ENCODE measurements around the gene TMEM163.
"Not testable (repeated sequence)": the region's sequence is repeated elsewhere in the genome, so short reads cannot be mapped to it uniquely, and the experiment has no call there.

Gene TMEM163

DNA sequence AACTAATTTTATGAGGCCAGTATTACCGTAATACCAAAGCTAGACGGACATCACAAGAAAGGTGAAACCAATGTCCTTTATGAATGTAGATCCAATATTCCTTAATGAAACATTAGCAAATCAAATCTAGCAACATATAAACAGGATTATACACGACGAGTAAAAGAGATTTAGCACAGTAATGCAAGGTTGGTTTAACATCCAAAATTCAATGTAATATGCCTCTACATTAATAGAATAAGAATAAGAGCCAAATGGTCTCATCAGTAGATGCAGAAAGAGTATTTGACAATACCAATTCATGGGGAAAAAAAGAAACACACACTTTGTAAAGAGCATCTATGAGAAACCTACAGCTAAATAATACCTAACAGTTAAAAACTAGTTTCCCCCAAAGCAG, 99.5 kb downstream of the TMEM163 start:
- no peak for DNase-seq (ENCODE audit: low spot score)

DNA sequence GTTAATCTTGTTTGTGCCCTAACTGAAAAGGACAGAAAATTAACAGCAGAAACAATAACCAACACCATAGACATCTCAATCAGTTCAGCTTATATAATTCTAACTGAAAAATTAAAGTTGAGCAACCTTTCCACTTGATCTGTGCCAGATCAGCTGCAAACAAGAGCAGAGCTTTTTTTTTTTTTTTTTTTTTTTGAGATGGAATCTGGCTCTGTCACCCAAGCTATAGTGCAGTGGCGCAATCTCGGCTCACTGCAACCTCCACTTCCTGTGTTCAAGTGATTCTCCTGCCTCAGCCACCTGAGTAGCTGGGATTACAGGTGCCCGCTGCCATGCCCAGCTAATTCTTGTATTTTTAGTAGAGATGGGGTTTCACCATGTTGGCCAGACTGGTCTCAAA, 103.3 kb downstream of the TMEM163 start:
- DNase-seq (ENCODE audit: low spot score), result not testable (repeated sequence)

DNA sequence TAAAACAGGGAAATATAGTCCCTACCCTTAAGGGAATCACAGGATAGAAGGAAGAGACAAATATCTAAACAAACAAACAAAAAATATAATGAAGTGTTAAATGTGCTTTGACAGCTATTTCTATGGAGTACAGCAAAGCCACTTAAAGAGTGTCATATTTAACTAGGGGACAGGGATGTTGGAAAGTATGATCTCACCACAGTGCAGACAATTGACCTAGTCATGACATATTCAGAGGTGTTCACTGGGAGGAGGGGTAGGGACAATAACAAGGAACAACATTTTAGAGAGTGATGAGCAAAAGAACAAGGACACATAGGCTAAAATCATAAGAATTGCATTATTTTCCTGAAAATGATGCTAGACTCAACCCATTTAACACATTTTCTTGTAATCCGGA, 107.5 kb downstream of the TMEM163 start:
- DNase-seq (ENCODE audit: low spot score), result no peak

DNA sequence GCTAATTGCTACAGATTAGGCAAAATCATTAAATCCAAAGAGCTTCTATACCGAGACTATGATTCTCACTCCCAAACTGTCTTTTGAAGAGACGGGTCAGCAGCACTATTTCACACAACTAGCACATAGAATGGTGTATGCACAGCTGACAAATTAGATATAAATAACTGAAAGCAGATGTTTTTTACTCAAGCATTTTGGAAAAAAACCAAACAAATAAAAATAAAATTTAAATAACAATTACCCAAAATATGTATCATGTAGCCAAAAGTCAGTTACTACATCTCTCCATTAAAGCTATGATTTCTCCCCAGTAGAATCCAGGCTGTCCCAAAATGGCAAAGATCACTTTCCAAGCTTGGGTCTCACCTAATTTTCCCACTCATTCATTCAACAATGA, 107.9 kb downstream of the TMEM163 start:
- no peak for DNase-seq (ENCODE audit: low spot score)

DNA sequence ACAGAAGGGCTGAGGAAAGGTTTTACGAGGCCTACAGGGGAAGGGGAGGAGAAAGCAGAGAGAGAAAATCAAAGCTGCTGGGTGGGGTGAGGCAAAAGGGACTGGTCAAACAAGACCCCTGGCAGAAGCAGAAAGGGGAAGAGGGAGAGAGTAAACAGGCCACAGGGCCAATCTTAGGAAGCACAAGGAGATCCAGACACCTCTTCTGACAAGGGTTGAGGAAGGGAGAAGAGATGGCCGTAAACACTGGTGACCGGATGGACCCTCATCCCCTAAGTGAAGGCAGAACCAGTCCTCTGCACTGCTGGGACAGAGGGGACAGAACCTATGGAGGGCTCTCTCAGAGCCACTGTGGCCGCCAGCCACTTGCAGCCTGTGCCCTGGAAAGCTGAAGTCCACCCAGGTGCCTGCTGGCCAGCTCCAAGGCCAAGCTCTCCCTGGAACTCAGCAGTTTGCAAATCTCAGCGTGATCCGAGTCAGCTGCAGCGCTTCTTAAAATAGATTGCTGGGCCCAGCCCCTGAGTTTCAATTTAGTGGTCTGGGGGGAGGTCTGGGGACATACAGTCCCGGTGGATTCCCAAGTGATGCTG, 108.8 kb downstream of the TMEM163 start:
- no peak for DNase-seq (ENCODE audit: low spot score)

DNA sequence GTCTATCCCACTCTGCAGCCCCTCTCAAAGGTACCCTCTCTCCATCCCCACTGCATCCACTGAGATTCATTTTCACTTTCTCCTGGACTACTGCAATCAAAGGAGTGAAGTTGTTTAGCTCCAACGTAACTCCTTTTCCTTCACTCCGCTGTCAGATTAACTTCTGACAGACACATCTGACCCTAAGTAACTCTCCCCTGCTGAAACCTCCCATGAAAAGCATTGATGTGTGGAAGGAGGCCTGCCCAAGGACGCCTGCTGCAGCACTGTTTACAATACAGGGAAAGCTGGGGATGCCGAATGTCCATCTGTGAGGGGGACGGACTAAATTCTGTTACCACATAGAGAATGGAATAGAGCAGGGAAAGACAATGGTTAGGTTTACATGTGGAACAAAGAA, 114.8 kb downstream of the TMEM163 start:
- DNase-seq (ENCODE audit: low spot score), result no peak

DNA sequence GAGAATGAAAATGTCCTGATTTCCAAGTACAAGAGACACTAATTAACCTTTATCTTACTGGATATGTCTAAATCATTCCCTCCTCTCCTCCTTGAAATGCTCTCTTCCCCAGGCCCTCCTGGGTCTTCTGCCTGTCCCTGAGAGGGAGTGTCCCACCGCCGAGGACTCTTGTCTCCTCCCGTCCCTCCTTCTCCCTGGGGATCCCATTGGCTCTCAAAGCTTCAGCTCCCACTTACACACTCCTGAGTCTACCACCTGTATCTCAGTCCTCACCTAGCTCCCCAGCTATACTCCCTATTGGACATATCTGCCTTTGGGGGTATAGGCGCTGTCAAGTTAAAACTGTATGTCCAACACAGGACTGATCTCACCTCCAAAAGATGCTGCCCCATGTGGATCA, 116.1 kb downstream of the TMEM163 start:
- DNase-seq (ENCODE audit: low spot score), result no peak

DNA sequence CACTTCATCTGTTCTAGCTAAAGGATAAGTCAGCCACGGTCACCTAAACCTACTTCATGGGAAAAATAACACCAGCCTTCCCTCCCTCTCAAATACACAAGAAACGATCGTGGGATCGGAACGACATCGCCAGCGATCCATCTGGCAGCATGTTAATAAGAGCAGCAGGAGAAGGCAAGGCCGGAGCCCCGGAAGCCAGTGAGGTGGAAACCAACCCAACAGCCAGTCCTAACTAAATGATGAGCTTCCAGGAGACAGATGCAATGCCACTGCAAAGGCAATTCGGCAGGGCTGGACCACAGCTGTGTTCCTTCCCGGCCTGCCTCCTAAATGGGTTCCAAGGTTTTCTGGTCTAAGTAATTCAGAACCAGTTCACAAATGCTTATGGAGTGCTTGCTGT, 117.5 kb downstream of the TMEM163 start:
- DNase-seq (ENCODE audit: low spot score), result no peak

DNA sequence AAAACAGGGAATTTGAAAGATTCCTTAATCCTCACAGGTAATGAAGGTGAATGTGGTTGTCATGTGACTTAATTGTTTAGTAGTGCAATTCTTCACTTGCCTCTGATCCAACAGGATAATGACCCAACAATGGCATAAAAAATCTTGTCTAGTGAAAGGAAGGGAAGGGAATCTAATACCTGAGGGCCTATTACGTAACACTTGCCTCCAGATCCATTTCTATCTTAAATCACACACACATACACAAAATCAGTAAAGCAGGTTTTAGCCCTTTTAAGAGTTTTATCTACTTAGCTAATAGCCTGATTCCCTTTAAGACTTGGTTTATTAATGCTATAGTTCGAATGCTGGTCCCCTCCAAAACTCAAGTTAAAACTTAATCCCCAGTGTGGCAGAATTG, 118.6 kb downstream of the TMEM163 start:
- DNase-seq (ENCODE audit: low spot score), result no peak

DNA sequence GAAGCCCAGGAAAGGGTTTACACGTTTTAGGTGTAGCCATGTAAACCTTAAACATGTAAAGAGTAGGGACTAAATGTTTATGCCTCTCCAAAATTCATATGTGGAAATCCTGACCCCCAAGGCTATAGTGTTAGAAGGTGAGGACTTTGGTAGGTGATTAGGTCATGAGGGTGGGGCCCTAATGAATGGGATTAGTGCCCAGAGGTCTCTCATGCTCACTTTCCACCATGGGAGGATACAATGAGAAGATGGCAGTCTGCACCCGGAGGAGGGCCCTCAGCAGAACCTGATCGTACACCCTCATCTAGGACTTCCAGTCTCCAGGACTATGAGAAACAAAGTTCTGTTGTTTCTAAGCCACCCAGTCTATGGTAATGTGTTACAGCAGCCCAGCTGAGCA, 119.6 kb downstream of the TMEM163 start:
- no peak for DNase-seq (ENCODE audit: low spot score)

DNA sequence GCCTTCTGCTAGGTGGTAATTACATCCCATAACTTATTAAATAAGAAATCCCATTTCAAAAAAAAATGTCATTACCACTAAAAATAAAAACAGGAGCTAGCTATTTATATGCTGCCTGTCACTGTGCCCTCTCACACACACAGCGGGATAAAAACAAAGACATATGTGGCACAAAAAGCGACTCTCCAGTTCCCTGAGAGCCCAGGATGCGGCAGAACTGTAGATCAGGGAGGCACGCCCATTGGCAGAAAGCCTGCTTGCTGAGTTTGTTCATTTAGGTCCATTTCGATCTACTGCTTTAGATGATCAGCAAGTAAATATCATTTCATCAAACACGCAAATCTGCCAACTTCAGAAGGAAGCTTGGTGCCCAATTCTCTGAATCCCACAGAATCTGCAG, 124.4 kb downstream of the TMEM163 start:
- DNase-seq (ENCODE audit: low spot score), result no peak

DNA sequence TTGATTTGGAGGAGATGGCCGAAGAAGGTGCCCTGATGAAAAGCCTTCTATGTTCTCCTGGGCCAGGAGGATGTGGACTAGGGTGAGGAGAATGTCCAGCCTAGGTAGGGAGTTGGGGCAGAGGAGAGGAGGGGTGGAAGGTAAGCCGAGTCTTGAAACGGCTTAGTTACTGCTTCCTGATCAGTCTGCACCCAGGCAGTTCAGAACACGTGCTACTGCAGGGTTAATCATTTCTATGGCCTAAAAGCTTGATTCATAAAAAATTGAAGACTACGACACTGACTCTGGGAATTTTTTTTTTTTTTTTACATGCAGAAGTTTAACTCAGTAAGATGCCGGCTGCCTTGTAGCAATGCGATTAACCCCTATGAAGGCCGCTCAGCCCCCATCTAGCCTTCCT, 125.3 kb downstream of the TMEM163 start:
- DNase-seq (ENCODE audit: low spot score), result no peak

DNA sequence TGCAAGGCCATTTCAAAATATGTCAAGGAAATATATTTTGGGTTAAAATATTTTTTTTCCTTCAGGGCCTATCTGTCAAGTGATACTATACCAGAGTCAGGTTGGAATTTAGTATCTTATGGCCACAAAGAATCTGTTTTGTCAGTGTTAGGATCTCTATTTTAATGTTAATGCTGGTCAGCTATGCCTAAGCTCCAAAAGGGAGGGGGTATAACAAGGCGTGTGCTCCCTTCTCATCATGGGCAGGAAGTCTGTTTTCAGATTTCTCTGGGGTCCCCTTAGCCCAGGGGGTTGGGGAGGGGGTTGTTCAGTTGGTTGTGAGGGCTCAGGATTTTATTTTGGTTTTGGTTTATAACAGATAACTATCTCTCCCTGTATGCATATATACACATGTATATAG, 126.4 kb downstream of the TMEM163 start:
- no peak for DNase-seq (ENCODE audit: low spot score)

DNA sequence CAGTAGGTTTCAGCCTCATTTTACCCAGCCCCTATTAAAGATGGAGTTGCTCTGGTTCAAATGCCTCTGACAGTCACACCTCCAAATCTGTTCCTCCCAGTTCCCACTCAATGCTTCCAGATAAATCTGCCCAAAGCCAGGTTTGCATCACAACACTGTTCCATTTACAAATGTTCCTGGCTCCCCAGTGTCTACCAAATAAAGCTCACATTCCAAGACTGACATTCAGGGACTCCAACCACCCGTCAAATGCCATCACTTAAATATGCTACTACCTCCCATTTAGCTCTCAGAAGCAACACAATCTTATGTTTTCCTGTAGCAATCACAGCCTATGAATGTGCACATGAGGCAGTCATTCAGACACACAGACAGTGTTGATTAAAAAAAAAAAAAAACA, 127.3 kb downstream of the TMEM163 start:
- no peak for DNase-seq (ENCODE audit: low spot score)

DNA sequence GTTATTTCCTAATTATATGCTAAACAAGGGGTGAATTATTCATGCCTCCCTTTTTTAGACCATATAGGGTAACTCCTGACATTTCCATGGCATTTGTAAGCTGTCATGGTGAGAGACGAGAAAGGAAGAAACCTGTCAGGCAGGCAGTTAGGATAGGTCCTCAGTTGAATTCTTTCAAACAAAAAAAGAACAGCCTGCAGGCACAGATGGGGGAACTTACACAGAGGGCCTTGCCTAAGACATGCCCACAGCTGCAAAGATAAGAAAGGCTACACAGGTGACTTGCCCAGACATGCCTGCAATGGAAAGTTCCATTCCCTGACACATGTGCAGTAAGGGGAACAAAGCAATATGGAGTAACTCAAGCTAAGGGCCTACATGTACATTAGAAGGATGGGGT, 128.1 kb downstream of the TMEM163 start:
- DNase-seq (ENCODE audit: low spot score), result no peak

DNA sequence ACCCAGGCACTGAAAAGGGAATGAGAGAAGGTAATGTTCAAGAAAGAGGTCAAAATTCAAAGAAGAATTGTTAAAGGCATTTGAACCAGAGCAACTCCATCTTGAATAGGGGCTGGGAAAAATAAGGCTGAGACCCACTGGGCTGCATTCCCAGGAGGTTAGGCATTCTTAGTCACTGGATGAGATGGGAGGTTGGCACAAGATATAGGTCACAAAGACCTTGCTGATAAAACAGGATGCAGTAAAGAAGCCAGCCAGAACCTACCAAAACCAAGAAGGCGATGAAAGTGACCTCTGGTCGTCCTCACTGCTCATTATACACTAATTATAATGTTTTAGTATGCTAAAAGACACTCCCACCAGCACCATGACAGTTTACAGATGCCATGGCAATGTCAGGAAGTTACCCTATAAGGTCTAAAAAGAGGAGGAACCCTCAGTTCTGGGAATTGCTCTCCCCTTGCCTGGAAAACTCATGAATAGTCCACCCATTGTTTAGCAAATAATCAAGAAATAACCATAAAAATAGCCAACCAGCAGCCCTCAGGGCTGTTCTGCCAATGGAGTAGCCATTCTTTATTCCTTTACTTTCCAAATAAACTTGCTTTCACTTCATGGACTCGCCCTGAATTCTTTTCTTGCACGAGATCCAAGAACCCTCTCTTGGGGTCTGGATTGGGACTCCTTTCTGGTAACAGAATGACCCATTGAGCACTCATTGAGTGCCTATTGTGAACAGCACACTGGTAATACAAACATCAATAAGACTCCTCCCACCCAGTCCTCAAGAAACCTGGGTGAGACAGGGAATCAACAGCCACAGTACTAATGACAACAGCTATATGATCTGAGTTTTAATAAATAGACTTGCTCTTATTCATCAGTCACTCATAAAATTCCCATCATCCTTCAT, 129.4 kb downstream of the TMEM163 start:
- DNase-seq (ENCODE audit: low spot score), result not testable (repeated sequence)

DNA sequence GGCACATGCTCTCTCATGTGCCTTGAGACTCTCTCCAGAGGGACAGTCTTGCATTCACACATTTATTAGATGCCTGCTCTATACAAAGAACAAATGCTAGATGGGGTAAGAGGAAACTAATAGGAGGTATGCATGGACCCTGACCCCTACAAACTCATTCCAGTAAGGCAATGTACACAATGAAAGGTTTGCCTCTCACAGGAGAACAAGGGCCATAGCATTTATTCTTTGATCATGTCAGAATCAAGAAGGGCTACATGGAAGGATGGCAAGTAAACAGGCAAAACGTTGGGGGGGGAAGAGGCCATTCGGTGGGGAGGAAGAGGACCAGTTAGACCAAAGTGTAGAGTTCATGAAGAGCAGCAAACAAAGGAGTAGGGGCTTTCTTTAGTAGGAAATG, 130.2 kb downstream of the TMEM163 start:
- DNase-seq (ENCODE audit: low spot score), result no peak

DNA sequence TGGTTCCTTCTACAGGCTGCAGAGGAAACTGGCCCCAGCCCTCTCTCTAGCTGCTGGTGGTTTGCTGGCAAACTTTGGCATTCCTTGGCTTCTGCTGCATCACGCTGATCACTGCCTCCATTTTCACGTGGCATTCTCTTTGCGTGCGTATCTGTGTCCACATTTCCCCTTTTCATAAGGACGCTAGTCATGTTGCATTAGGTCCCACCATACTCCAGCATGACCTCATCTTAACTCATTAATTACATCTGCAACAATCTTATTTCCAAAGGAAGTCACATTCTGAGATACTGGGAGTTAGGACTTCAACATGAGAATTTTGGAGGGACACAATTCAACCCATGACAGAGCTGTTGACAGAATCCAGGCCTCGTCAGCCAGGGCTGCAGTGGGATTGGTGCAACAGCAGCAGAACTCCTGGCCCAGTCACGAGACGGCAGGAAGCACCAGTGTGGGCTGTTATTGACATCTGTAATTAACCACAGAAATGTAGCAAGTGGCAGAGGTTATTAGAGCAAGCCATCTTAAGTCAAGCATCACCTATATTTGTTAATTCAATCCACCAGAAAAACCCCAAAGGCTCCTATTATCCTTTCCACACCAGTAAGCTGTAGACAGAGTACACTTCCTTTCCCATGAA, 132.4 kb downstream of the TMEM163 start:
- no peak for DNase-seq (ENCODE audit: low spot score)

DNA sequence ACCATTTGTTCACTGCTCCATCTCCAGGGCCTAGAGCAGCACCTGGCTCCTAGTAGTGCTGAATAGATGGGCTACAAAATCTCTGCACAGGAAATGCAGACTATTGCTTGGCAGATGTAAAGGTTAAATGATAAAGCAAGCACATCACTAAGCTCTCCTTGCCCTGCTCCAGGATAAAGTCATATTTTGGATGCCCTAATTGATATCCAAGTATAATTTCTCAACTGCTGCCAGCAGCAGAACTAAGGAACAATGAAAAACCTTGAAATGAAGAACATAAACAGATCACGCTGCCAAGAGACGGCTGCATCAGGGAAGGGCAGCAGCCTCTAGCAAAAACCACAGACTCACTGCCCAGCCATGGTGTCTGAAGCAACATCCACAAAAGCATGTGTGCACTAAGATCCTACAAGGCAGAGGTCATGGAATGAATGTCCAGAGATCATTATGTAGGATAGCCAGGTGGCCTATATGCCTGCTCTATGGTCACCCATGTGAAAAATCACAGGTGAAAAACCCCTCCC, 134.7 kb downstream of the TMEM163 start:
- no peak for DNase-seq (ENCODE audit: low spot score)

DNA sequence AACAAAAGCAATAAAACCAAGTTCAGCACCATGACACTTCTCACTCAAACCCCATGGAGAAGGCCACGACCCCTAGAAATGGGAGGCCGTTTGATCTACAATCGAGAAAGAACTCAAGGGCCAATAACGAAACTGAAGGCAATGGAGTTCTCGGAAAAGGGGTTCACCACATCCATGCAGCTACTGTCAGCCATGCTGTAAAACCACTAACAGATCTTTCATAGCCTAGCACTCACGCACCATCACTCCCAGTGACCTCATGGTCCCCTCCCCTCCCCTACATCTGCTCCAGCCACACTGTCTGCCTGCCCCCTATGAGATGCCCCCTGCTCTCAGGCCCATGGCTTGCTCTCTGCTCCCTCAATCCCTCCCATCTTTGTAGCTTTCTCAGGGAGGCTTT, 135.3 kb downstream of the TMEM163 start:
- no peak for DNase-seq (ENCODE audit: low spot score)

DNA sequence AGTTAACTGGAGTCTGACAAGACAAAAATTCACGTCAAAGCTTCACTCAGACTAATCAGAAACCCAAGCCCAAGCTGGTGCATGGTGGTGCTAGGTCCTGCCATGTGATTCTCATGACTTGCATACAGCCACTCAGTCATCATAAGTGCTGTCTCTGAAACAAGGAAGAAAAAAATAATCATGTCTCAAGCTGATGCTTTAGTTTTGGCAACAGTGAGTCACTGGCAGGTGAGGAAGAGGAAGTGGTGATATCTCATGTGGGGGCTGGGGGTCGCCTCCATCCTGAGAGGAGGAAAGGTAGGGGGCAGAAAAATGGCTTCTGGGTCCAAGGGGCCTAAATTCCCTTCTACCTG, 136.3 kb downstream of the TMEM163 start:
- no peak for DNase-seq (ENCODE audit: low spot score)

DNA sequence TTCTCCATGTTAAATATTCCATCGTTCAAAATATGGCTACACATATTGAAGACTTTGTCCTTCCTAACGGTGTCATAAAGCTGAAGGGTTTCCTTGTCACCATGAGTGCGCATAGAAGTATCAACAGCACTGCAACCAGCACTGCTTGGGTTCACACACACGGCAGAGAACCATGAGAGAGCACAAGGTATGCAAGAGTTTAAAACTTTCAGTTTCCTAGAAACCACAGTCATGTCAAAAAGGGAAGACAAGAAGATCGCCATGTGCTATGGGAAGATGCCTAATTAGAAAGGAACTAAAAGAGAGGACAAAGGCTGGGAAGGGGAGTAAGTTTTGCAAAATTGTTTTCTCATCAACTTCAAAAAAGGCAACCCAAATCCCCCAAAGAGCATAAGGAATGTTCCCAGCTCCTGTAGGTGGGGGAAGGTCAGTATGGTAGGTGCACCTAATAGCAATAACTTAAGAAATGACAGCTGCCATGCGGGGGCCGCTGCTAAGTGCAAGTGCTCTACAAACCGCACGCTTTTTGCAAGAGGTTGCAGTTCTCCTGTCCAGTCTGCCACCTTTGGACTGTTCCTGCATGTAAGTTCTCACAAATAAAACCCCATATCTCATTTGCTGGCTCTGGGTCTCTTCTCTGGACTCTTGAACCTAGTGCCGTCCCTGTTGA, 136.8 kb downstream of the TMEM163 start:
- no peak for DNase-seq (ENCODE audit: low spot score)

DNA sequence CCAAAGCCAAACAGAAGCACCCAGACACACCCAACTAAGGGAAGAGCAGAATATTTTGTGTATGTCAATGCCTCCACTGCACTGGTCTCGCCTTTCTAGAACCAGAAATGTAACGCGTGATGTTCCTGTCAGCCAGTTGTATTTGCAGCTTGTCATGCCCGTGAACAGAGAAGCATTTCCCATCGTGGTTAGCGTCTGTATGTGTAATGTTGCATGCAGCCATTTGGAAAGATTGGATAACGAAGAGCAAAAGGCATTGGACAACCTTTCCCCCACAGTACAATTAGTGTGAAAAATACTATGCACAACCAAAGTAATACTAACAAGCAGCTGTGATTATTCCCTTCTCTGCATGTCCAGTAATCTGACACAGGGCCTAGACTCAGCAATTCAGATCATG, 140.5 kb downstream of the TMEM163 start:
- DNase-seq (ENCODE audit: low spot score), result no peak
